ENCODE measurements around the gene NUP50. TPM values are rescaled to one million over a fixed set of nuclear protein-coding genes. Genes with fewer than 3 reads are reported as not detected.

The NUP50 gene
- total RNA-seq, 1 donor from 2014 or later = 67.8 TPM

DNA sequence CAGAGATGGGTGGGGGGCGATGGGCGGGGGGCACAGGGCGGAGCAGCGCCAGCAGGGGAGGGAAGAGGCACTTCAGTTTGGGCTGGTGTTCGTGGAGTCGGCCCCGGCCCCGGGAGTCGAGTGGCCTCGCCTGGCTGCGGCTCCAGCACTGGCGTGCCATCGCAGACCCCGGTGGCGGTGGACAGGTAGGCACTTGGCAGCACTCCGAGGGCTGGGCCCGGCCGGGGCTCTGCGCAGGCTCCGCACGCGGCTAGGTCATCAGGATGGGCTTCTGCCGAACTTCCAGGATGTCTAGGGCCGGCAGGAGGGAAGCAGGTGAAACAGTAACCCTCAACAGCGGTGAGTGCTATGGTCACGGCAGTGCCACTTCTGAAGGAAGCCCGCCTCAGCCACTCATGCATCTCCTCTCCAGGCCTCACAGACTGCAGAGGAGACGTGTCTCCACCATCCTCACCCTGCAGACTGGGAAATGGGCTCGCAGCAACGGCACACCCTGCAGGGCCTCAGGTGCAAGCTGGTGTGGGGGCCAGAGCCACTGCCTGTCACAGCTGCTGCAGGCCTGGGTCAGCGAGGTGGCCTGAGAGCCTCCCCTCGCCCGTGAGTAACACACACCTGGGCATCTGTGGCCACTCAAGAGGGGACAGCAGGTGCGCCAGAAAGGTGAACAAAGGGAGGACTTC lies 33.3 kb downstream of the NUP50 start:
- no peak for ATAC-seq

DNA sequence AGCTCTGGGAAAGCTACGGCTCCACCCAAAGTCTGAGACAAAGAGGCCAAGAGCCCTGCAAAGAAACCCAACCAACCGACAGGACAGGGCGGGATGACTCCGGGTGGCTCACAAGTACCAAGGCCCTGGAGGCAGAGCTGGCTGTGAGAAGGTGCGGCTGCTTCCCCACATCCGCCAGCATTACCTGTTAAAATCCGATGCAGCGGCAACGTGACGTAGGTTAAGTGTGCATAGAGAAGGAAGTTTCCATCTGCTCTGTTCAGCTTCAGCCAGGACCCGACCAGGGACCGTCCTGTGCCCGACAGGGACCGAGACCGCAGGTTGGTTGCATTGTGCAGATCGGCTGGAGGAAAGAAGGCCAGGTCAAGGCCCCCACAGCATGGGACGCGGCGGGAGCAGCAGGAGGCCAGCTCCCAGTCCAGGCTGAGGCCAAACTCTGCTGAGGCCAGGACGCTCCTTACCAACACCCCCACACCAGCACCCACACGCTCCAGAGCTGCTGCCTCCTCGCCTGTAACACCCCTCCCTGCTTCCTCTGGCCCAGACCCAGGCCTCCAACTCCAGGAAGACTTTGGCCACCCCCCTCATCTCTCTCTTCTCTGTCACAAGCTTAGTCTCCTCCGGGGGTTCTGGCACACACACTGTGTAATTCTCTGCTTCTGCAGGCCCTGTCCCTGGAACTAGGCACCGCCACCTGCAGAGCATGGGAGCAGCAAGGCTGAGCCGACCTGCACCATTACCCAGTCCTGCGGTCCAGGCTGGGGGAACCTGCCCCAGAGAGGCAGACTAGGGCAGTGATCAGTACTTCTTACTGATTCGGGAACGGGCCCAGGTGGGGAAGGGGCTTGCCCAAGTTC lies 34.1 kb downstream of the NUP50 start:
- ATAC-seq = peak; percentile 59

- no peak for ATAC-seq
These were observed 34.7 kb downstream of the NUP50 start for GRCh38 chr22:45198463-45198795.

DNA sequence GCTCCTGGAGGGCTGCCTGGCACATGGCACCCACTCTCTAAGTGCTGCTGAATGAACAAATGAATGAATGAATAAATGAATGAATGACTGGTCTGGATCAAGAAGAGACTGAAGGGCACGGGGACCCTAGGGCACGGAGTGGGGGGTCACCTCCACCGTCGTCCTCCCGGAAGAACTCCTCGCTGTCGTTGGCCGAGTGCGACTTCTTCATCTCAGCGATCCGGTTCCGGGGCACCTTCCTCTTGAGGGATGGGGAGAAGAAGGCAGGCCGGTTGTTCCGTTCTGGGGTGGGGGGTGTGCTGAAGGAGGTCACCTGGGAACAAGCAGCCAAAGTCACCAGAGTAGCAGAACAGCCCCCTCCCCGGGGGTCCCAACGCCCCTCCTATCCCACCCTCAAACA lies 36.0 kb downstream of the NUP50 start:
- ATAC-seq = no peak

GRCh38 chr22:45200230-45200629 lies 36.5 kb downstream of the NUP50 start:
- ATAC-seq = no peak

GRCh38 chr22:45200860-45201511 lies 37.3 kb downstream of the NUP50 start:
- no peak for ATAC-seq

DNA sequence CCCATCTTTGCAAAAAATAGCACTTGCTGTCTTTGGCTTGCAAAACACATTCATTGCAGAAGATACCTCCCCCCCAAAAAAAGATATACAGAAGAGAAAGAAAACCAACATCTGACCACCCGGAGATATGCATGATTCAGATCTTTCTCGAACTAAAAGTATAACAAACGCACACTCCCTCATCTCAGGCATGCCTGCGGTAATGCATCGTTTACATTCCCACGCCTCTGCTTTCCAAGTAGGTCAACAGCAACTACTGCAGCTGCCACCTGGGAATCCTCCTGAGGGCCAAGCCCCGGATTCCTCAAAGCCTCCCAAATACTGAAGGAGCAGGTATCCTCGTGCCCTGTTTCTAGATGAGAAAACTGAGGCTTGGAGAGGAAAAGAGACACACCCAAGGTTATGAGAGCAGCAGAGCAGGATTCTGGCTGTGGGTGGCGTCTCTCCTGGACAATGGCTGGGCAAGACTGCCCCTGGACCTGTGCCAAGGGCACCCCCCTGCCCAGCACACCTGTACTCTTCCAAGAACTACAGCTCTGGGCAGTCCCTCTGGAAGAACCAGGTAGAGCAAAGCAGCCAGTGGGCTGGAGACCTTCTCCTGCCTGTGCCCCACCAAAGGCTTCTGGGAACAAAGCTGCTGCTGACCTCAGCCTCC lies 38.1 kb downstream of the NUP50 start:
- peak; percentile 5 for ATAC-seq

DNA sequence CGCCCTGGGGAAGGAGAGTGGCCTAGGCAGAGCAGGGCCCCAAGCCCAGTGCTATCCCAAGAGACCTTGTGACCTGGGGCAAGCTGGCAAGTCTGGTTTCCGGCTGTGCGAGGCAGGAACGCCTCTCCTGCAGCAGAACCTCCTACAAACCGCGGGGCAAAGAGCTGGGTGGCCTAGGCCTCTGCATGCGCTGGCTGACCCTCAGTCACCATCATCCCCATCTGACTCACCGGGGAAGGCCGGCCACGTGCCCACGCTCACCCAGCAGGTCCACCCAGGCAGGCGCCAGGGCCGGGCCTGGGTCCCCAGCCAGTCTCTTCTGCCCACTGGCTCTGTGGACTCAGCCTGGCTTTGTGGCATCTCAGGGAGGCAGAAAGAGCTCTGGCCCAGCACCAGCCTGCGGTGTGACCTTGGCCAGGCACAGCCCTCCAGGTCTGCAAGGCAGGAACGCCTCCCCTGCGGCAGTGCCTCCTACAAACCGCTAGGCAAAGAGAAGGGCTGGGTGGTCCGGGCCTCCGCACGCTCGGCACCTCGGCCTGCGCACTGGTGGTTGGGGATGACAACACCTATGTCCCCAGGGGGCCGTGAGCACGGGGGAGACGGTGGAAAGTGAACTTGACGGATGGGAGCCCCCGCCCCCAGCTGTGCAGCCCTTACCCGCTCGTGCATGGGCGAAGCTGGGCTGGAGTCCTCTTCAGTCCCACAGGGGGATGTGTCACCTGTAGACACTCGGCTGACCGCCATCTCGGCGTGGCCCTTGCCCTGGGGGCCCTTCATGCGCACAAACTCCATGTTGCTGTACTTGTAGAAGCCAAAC lies 38.8 kb downstream of the NUP50 start:
- peak; percentile 46 for ATAC-seq

- ATAC-seq = no peak
These were observed 39.6 kb downstream of the NUP50 start for GRCh38 chr22:45203150-45203951.

- no peak for ATAC-seq
These were observed 40.5 kb downstream of the NUP50 start for GRCh38 chr22:45204241-45204640.

DNA sequence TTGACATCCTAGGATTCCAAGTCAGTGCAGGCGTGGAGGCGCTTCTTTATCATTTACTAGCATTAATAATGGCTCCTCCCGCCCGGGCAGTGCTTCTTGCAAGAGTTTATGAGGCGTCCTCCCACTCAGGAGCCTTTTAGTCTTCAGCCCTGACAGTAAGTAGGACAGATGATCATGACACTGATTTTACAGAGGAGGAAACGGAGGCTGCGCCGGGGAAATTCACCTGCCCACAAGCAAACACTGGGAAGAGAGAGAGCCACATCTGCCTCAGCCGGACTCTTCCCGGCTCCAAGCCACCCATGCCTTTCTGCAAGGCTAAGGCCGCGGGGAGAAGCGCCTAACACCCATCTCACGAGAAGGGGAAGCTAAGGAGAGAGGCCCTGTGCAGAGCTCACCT lies 41.1 kb downstream of the NUP50 start:
- ATAC-seq = no peak

GRCh38 chr22:45205276-45205925 lies 41.7 kb downstream of the NUP50 start:
- ATAC-seq = no peak

GRCh38 chr22:45206233-45206632 lies 42.5 kb downstream of the NUP50 start:
- no peak for ATAC-seq

- ATAC-seq = no peak
These were observed 43.8 kb downstream of the NUP50 start for GRCh38 chr22:45207533-45207932.

- ATAC-seq = peak; percentile 75
These were observed 44.4 kb downstream of the NUP50 start for GRCh38 chr22:45207981-45208664.

GRCh38 chr22:45208696-45208992 lies 44.9 kb downstream of the NUP50 start:
- no peak for ATAC-seq

GRCh38 chr22:45208993-45209838 lies 45.5 kb downstream of the NUP50 start:
- ATAC-seq = peak; percentile 7

GRCh38 chr22:45210174-45210573 lies 46.4 kb downstream of the NUP50 start:
- ATAC-seq = no peak

DNA sequence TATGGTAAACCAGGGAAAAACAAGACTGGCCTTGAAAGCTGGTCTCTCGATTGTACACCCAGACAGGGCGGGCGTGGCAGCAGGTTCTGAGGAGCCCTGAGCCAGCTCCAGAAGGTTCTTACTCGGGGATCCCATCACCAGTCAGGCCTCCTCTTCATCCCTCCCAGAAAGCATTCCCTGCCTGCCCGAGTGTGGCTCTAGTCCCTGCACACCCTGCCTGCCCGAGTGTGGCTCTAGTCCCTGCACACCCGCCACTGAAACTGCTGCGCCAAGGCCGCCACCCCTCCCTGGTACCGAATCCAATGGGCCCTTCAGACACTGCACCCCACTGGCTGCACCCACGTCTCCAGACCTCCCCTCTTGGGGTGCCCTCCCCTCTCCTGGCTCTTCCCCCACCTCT lies 46.9 kb downstream of the NUP50 start:
- no peak for ATAC-seq
